HG02610 (cell line): ENCODE results near the gene PAK6.

Experiments used
- ATAC-seq: cut with Tn5 transposase; IDR thresholded peaks from one replicate; pipeline ENCODE4 v1.9.1; 2021; ENCODE audit warnings: mild to moderate bottlenecking, moderate library complexity; ENCODE audit not compliant: unreplicated experiment

PAK6 gene

GRCh38 chr15:40241269-40242212 lies 2.7 kb downstream of the PAK6 start:
- ATAC-seq: no peak

DNA sequence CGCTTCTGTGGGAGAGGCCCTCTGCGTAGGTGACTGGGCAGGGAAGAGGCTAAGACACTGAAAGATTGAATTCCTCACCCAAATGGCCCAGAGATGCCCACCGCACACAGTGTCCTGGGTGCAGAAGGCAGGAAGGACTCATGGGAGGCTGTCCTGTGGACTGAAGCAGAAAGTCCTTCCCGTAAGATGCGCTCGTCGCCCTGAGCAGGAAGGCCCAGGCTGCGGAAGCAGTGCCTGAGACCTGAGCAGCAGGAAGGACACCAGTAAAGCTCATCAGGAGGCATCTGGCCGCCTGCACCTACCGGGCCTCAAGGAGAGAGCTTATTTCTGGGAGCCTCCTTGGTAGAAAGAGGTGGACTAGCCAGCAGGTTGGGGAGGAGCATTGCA lies 3.3 kb downstream of the PAK6 start:
- ATAC-seq: no peak

GRCh38 chr15:40242601-40243000 lies 3.7 kb downstream of the PAK6 start:
- no peak for ATAC-seq

DNA sequence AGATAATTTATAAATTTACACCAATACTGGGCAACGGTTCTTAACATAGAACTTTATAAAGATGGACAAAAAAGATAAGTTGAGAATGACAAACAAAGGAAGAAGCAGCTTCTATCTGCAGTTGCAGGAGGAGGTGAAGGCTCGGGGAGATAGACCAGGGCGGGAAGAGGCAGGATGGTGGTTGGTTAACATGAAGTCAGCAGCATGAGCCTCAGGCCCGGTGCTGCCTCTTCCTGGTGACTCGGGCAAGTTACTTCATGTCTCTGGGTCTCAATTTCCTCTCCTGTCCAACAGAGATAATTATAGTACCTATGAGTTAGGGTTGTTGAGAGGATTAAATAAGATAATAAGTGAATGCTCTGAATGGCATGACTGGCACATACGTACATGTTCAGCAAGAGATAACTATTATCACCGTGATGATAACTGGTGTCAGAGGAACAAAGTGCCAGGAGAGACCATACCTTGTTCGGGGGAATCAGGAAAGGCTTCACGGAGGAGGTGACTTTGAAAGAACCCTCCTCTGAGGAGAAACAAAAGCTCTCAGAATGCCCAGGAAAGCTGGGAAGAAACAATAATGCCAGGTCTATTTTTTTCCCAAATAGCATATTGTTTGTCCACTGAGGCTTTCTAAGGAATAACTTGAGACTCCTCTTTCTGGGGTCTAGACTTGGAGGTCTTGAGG lies 4.4 kb downstream of the PAK6 start:
- no peak for ATAC-seq

DNA sequence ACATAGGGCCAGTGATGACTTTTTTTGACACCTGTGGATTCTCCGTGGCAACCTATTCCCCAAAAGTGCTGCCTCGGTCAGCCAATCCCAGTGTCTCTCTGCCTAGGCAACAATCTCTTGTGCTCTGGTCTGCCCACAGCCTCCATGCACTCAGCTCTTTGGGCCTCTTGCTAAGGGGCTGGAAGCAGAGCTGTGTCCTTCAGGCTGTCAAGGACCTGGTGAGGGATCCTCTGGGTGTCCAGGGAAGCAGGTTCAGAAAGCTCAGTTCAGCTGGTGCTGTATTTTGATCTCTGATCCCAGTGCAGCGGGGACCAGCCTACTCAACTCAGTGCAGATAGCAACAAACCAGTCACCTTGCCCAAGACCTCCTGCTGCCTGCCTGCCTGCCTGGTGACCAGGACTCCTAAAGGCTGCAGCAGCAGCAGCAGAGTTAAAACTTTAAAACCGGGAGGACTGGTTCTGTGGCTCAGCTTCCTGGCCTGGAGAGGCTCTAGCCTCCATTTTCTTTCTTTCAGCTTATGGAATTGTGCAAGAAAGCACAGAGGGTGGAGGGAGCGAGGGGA lies 6.2 kb downstream of the PAK6 start:
- no peak for ATAC-seq

DNA sequence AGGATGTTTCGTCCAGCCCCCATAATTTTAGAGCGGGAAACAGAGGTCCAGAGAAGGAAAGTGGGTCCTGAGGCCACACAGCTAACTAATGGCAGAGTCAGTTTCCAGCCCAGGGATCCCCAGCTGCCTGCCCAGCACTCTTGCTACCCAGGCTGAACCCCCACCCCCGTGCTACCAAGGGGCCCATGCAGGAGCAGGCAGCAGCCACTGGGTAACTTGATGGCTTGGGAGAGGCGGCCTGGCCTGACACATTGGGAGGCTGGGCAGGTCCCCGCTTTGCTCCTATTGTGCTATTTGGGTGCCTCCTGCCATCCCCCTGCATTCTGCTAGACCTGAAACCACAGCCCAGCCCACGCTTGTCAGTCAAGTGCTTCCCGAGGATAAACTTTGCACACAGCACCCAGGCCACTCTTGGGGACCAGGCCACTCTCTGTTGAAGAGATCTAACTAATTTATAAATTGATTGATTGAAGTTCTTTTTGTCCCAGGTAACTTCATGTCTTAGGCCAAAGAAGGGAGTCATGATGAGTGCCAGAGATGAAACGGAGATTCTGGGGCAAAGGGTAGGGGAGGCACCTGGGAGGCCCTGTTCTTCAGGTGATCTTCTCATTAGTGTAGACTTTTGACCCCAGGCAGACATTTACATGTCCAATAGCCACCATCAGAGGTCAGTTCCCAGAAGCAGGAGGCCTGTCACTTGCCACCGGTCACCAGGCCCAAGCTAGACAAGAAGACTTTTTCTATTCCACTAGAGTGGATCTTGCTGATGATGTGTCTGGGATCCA lies 7.0 kb downstream of the PAK6 start:
- no peak for ATAC-seq

DNA sequence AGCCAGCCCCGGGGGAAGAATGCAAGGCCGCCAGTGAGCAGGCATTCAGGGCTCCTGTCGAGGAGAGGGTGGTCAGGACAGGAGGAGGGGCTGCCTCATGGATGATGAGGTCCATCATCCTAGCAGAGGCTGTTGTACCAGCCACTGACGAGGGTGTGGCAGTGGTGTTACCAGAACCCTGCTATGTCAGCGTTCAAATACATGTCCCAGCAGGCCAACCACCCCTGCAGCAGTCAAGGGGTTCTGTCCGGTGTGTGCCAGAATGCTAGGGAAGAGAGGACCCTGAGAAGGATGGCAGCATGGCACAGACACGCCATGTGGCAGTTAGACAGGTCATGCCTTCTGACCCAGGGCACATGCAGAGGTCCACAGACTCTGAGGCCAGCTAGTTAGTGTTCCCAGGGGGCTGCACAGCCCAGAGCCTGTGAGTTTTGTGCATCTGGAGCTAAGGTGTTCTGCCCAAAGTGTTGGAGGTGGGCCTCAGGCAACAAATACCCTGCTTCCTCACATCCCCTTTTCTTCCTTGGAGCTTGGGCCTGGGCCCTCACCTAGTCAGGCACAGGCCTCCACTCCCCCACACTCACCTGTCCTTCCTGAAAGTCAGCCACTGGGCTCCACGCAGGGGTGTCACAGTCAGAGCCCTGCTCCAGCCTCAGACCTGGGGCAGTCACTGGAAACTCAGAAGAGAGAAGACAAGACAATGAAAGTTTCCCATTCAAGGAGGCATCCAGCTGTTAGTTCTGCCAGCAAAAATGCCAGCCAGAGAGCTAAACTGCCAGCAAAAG lies 7.8 kb downstream of the PAK6 start:
- no peak for ATAC-seq

- ATAC-seq: no peak
These were observed 8.6 kb downstream of the PAK6 start for GRCh38 chr15:40247406-40247971.

DNA sequence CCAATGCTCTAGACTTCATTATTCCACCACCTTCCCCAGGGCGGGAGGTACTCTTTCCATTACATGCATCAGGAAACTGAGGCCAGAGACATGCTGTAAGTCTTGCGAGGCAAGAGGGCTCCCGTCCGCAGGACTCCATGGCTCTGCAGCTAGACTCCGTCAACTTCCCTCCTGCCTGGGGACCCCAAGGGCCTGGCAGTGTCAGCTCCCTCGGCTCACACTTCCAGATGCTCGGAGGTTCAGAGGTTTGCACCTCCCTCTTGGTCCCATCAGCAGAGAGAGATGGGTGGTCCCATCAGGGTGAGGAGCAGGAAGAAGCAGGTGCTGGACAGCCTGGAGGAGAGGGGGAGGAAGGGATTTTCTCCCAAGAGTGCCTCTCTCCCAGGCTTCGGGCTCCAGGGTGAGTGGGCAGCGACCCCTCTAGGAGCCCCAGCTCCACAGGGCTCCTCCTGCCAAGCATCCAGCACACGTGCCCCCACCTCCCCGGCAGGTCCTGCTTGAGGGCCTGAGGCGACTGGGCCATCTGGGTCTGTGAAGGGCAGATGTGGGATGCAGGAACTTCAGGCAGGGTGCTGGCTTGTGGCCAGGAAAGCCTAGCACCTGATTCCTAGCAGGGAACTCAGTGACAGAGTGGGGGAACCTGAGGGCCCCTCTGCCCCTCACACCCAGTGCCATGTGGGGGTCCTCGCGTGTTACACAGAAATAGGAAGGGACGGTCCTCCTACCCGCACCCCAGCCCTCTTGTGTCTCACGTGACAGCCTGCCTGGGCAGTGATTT lies 9.3 kb downstream of the PAK6 start:
- no peak for ATAC-seq

- ATAC-seq: no peak
These were observed 10.8 kb downstream of the PAK6 start for GRCh38 chr15:40249477-40250303.

DNA sequence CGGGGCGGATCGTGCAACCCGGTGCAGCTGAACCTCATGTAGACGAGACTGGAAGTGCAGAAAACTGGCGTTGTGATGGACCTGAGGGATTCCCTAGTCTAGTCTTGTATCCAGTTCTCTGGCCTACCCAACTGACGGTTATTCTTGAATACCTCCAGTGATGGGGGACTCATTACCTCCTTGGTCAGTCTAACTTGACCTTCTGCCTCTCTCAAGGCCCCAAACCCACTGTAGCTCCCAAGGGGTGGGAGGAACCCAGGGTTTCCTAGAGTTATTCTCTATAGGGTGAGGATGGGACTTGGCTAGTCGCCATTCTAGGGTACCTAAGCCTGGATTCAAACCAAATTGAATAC lies 11.4 kb downstream of the PAK6 start:
- ATAC-seq: no peak

GRCh38 chr15:40250771-40251483 lies 12.1 kb downstream of the PAK6 start:
- no peak for ATAC-seq

GRCh38 chr15:40251486-40252140 lies 12.8 kb downstream of the PAK6 start:
- no peak for ATAC-seq

- ATAC-seq: no peak
These were observed 13.2 kb downstream of the PAK6 start for GRCh38 chr15:40252141-40252437.

DNA sequence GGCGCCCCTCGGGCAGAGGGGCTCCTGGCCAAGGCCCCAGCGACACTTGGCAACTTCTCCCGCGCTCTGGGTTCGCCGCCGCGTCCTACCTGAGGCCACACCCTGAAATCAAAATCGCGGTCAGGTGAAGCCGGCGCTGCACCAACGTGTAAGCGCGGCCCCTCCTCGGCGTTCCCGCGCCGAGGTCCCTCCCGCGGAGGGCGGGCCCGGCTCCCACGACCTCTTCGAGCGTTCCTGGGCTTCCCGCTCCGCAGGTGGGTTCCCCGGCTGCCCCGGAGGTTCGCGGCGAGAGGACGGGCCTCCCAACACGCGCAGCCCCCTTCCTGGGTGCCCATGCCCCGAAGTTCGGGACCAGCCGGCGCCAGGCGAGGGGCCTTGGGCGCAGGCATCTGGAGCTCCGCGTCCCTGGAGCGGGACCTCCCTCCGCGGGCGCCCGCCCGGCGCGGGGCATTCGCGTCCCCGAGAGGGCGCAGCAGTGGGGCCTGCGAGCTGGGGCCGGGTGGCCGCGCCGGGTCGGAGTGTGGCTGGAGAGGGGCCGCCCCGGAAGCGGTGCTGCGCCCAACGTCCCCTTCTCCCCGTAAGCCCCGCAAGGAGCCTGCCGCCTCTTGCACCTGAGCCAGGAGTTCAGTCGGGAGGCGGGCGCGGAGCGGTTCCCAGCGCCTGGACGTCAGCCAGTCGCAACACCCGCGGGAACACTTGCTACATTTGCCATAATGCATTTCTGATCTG lies 13.7 kb downstream of the PAK6 start:
- no peak for ATAC-seq

GRCh38 chr15:40253167-40253790 lies 14.4 kb downstream of the PAK6 start:
- no peak for ATAC-seq
